NCI-H1694 (cell line): Measurements from ENCODE around the gene SLC16A5.
A peak's percentile ranks its signal among the peaks of the same experiment; 100 is the strongest.

Experiments used
- DNase-seq: peaks from one replicate; lab custom pipeline; 2025; lab: John Stamatoyannopoulos, UW

SLC16A5 gene

GRCh38 chr17:75087182-75087557 is 584 bp upstream of the SLC16A5 start:
- no peak for DNase-seq

GRCh38 chr17:75088465-75089417 is 987 bp downstream of the SLC16A5 start:
- DNase-seq = no peak

- no peak for DNase-seq
Observed at GRCh38 chr17:75090871-75091854, 3.4 kb downstream of the SLC16A5 start.

DNA sequence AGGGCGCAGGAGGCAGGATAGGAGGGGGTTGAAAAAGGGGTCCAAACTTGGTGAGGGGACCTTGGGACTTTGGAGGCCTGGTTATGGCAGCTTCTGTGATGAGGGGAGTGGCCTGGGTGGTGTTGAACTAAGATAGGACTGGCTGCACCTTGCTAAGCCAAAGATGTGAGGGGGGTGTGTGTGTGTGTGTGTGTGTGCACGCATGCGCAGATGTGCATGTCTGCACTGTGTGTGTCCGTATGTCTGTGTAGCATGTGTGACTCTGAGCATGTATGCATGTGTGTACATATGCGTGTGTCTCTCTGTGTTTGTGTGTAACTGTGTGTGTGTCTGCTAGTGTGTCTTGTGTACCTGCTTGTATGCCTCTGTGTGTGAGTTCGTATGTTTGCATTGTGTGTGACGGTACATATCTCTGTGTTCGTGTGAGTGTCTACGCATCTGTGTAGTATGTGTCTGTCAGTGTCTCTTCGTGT is 4.1 kb downstream of the SLC16A5 start:
- DNase-seq = no peak

GRCh38 chr17:75093548-75094158 is 5.9 kb downstream of the SLC16A5 start:
- DNase-seq = no peak

GRCh38 chr17:75094871-75095399 is 7.2 kb downstream of the SLC16A5 start:
- no peak for DNase-seq

DNA sequence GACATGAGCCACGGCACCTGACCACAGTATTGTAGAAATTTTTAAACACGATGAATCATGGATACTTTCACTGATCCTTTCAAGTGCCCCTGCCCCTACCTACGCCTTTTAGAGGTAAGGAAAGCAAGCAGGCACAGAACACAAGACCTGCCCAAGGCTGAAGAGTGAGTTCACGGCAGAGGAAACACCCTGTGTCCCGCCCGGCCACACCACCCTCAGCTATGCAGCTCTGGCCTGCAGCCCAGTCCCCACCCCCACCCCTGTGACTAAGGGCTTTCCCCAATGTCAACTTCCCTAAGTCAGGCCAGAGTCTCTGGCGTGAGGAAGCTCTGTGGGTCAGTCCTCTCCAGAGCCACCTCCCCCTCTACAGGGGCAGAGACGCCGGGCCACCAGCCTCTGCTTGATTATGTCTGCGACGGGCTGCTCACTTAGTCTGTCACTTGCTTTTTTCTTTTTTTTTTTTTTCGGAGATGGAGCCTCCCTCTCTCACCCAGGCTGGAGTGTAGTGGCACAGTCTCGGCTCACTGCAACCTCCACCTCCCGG is 8.4 kb downstream of the SLC16A5 start:
- DNase-seq = no peak

DNA sequence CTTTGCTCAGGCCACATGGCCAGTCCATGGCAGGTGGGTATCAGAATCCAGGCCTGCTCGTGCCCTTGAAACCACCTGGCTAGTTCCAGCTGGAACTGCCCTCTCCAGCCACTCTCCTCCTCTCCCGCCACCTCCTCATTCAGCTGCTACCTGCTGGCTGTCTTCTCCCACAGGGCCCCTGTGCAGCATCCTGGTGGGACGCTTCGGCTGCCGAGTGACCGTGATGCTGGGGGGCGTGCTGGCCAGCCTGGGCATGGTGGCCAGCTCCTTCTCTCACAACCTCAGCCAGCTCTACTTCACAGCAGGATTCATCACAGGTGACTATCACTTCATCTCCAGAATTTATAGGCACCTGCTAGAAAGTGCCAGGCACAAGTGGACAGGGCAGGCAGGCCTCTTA is 10.1 kb downstream of the SLC16A5 start:
- DNase-seq = no peak

- no peak for DNase-seq
Observed at GRCh38 chr17:75098861-75099260, 11.1 kb downstream of the SLC16A5 start.

- DNase-seq = no peak
Observed at GRCh38 chr17:75099881-75100595, 12.3 kb downstream of the SLC16A5 start.

- no peak for DNase-seq
Observed at GRCh38 chr17:75102385-75102821, 14.6 kb downstream of the SLC16A5 start.

DNA sequence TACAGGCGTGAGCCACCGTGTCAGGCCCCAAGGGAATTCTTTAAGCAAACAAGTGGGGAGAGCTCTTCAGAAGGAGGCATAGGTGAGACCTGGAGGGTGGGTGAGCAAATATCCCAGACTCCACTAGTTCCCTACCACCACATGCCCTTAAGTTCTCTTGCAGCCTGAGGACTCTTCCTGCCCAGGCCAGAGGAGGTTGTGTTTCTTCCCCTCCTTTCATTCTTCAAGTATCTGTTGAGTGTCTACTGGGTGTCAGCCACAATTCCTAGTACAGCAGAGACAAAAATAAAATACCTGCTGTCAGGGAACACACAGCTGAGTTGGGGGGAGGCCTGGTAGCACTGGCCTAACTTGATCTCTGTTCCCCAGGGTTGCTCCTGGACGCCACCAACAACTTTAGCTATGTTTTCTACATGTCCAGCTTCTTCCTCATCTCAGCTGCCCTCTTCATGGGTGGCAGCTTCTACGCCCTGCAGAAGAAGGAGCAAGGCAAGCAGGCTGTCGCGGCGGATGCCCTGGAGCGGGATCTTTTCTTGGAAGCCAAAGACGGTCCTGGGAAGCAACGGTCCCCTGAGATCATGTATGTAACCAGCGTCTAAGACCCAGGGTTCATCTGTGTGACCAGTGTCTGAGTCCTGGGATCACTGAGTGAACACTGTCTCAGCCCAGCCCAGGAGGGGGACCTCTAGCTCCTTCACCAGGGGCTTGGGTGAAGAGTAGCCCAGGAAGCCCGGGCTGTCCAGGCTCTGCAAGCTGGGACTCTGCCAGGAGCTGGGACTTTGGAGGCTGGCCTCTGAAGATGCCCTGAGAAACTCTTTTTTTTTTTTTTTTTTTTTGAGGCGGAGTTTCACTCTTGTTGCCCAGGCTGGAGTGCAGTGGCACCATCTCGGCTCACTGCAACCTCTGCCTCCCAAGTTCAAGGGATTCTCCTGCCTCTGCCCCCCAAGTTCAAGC is 16.1 kb downstream of the SLC16A5 start:
- no peak for DNase-seq

DNA sequence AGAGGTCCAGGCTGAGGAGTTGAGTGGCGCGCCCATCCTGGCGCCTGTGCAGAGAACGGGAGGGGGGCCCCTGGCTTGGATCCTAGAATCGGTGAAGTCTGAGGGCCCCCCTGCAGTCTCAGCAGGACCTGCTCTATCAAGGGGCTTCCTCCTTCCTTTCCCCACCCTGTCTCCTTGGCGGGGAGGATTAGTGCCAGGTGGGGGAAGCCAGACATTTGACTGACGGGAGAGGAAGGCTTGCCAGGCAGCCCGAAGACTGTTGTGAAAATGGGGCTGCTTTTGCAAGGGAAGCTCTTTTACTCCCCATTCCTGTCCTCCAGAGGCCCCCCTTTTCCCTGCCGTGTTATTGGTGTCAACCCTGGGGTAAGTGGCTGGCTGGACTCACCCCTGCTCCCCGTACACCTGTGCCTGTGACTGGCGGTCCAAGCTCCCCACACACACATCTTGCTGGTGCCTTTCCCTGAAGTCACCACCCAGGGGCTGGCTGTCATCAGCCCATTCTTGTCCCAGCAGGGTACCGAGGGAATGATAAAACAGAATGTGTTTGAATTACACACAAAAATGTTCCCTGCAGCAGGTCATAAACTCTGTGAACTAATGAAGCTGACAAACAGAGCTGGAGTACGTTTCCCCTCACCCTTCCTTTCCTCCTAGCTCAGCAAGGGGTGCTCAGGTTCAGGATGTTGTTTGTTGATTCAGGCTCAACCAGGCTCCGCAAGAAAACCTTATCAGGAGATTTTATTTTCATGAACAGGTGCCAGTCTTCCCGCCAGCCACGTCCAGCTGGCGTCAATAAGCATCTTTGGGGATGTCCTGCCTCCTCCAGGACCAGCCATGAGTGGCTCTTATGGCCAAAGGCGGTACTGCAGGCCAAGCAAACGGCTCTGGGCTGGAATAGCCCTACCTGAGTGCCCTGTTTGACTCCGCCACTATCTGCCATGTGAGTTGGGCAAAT is 17.6 kb downstream of the SLC16A5 start:
- peak; percentile 8 for DNase-seq

- DNase-seq = no peak
Observed at GRCh38 chr17:75108193-75108592, 20.4 kb downstream of the SLC16A5 start.

DNA sequence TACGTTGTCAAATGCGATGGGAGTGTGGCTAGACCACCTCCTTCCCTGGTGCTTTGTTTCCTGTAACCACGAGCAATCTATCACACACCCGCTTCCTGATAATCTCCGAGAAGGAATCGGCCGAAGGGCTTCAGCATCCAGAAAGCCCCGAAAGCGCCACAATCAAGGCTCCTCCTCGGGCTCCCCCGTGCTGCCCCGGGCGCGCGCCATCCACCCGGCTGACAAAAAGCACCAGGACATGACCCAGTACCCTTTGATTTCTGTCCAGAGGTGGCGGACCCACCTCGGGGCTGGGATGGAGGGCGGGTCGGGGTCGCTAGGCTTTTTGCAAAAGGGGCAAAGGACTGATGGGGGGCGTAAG is 21.3 kb downstream of the SLC16A5 start:
- DNase-seq = no peak

DNA sequence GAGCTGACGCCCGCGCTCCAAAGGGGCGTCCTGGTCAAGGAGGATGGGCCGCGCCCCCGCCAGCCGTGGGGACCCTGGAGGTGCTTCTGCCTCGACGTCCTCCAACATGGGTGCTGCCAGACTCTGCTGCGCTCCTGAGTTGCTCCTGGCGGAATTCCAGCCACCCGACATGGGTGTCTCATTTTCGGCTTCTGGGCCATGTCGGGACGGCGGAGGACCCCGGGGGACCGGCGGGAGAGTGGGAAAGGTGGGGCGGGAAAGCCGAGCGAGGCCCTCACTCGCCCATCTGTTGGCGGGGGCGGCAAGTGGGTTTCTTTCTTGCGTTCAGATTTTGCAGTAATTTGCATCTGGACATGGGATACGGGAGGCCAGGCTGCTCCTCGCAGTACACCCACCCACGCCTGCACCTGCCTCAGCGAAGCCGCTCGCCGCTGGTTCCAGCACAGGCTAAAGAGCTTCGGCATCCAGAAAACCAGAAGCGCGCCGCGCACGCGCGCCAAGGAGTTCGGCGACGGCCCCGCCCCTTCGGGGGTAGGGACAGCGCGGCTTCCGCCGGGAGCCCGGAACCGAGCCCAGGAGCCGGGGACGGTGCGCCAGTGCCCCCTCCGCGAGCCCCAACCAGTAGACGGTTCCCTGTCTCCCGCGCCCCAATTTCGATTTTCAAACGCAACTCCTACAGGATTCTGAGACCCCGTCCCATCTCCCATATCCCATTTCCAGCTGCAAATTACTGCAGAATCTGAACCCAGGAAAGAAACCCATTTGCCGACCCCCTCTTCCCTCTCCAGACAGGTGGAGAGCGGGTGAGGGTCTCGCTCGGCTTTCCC is 21.9 kb downstream of the SLC16A5 start, which contains the start of gene ARMC7:
TSS of gene ARMC7 (plus strand) at position 563 of the 827 bp plus-strand sequence. CDS start 320 bp downstream, outside the sequence.
- peak; percentile 42 for DNase-seq

GRCh38 chr17:75110234-75110937 is 22.6 kb downstream of the SLC16A5 start:
- no peak for DNase-seq
